Thyroid gland (tissue), 4 donors: ENCODE measurements around the gene PRR5. TPM values are rescaled to one million over a fixed set of nuclear protein-coding genes. Genes with fewer than 3 reads are reported as not detected.

Experiments
- DNase-seq, 2 donors: peaks; one replicate each; pipeline ENCODE4 v3.0.0-alpha.2; 2019
- H3K27ac ChIP-seq, 3 donors: fragments of 200-600 bp; sonication (generic); 1 replicate in 2 of 3; 2 replicates in 1 of 3; pipeline ENCODE4 v1.5.1; 2016 to 2019; ENCODE audit warnings: mild to moderate bottlenecking in 1 of 3, moderate library complexity in 1 of 3
- H3K27me3 ChIP-seq: fragments of 200-600 bp; sonication (generic); one replicate; pipeline ENCODE4 v1.5.1; 2019
- H3K36me3 ChIP-seq, 2 donors: fragments of 200-600 bp; sonication (generic); one replicate each; pipeline ENCODE4 v1.5.1; 2016 to 2019
- H3K4me1 ChIP-seq, 2 donors: fragments of 200-600 bp; sonication (generic); one replicate each; pipeline ENCODE4 v1.5.1; 2017 to 2019
- H3K4me3 ChIP-seq, 3 donors: fragments of 200-600 bp; sonication (generic); replicated peaks in 1 of 3; 1 replicate in 2 of 3; 2 replicates in 1 of 3; pipeline ENCODE4 v1.5.1; 2016; ENCODE audit warnings: mild to moderate bottlenecking in 1 of 3
- H3K9me3 ChIP-seq: fragments of 200-600 bp; sonication (generic); one replicate; pipeline ENCODE4 v1.5.1; 2017
- POLR2A ChIP-seq, 2 donors: fragments of 450-650 bp; IDR thresholded peaks; one replicate each; pipeline ENCODE4 v1.6.1; 2017; ENCODE audit warnings: antibody characterized with exemption in 2 of 2, mild to moderate bottlenecking in 2 of 2, moderate library complexity in 1 of 2
- WGBS, 2 donors: methylation state at CpG; one replicate each; pipeline ENCODE4 v1.1.5; 2017; 5-methylcytosine and 5-hydroxymethylcytosine counted together
- intact Hi-C: fragments of 100-400 bp; cut with DNase I; formaldehyde crosslinking; loops from one replicate; pipeline ENCODE4 v1.15.1; 2023
- total RNA-seq, 4 donors: library from RNA; depleted of rRNA; stranded (reverse); fragments of >200 nt; gene quantifications; one replicate each; pipeline ENCODE4 v1.2.3, GENCODE V29; 2016
- TF ChIP-seq, protein P1 (sequence below), 6 experiments: fragments of 200-600 bp in 3 of 6; fragments of 450-650 bp in 3 of 6; sonication (generic) in 3 of 6; IDR thresholded peaks; one replicate each; pipeline ENCODE4 v1.5.1; 2016 to 2019; ENCODE audit warnings: antibody characterized with exemption in 6 of 6, mild to moderate bottlenecking in 2 of 6, inconsistent platforms in 1 of 6, moderate library complexity in 1 of 6

The PRR5 gene
- total RNA-seq, 4 donors from 2014 or later, result 17.3 to 31.8 (median 26.9) TPM

- H3K36me3 ChIP-seq, result no peaks in the 10 kb centered on the region
- no peaks in the 10 kb centered on the region for H3K9me3 ChIP-seq
- H3K27ac ChIP-seq, result no peak overlapping the region
- H3K27me3 ChIP-seq, result no peaks in the 10 kb centered on the region
- H3K4me1 ChIP-seq, result no peaks in the 10 kb centered on the region
- 70 to 71% methylated on average over 18 to 24 of the region's 24 CpGs for WGBS, 2 donors
- H3K4me3 ChIP-seq, result no peak overlapping the region
- intact Hi-C loops, result no loop called here
- no peak for DNase-seq
- TF ChIP-seq POLR2A (IDR thresholded peaks at IDR 0.05), result no peak
- TF ChIP-seq, protein P1, sequence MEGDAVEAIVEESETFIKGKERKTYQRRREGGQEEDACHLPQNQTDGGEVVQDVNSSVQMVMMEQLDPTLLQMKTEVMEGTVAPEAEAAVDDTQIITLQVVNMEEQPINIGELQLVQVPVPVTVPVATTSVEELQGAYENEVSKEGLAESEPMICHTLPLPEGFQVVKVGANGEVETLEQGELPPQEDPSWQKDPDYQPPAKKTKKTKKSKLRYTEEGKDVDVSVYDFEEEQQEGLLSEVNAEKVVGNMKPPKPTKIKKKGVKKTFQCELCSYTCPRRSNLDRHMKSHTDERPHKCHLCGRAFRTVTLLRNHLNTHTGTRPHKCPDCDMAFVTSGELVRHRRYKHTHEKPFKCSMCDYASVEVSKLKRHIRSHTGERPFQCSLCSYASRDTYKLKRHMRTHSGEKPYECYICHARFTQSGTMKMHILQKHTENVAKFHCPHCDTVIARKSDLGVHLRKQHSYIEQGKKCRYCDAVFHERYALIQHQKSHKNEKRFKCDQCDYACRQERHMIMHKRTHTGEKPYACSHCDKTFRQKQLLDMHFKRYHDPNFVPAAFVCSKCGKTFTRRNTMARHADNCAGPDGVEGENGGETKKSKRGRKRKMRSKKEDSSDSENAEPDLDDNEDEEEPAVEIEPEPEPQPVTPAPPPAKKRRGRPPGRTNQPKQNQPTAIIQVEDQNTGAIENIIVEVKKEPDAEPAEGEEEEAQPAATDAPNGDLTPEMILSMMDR (IDR thresholded peaks at IDR 0.05), result no peak
Measured at GRCh38 chr22:44691796-44692661, 10.0 kb upstream of the PRR5 start.

DNA sequence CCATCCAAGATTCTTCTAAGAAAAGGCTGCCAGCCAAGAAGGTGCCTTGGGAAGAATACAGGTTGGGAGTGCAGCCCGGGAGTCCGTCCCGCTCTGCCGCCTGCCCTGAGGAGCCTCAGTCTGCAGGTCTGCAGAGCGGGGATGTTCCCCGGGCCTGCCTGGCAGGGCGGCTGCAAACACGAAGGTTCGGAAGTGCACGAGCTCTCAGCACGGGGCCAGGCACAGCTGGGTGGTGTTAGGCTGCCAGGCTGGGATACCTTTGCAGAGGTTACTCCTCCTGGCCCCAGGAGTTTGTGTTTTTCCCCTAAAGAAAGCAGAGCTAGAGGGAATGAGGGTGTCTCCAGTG is 9.4 kb upstream of the PRR5 start:
- Histone ChIP-seq H3K9me3 (no peaks in the 10 kb centered on the region), H3K4me3 (no peak overlapping the region), H3K27me3 (no peaks in the 10 kb centered on the region), H3K27ac (no peak overlapping the region), H3K4me1 (no peaks in the 10 kb centered on the region), H3K36me3 (no peaks in the 10 kb centered on the region)
- intact Hi-C loops, result no loop called here
- TF ChIP-seq, protein P1 (IDR thresholded peaks at IDR 0.05), result no peak
- no peak for TF ChIP-seq POLR2A (IDR thresholded peaks at IDR 0.05)
- DNase-seq, result no peak
- WGBS, 2 donors, result 76% methylated on average over 10 of the region's 11 CpGs; no CpG with 5 or more reads in 1 of the 2 donors

- WGBS, 2 donors, result 85 to 86% methylated on average over 4 of the region's 4 CpGs
- H3K27ac ChIP-seq, result no peak overlapping the region
- H3K4me1 ChIP-seq, result peaks cover 0 to 3% of the 10 kb centered on the region in 2 donors
- H3K36me3 ChIP-seq, result no peaks in the 10 kb centered on the region
- no peaks in the 10 kb centered on the region for H3K27me3 ChIP-seq
- intact Hi-C loops, result no loop called here
- no peak overlapping the region for H3K4me3 ChIP-seq
- no peaks in the 10 kb centered on the region for H3K9me3 ChIP-seq
- DNase-seq, result no peak
- no peak for TF ChIP-seq POLR2A (IDR thresholded peaks at IDR 0.05)
- TF ChIP-seq, protein P1 (IDR thresholded peaks at IDR 0.05), result no peak
Measured at GRCh38 chr22:44693145-44693544, 8.9 kb upstream of the PRR5 start.

DNA sequence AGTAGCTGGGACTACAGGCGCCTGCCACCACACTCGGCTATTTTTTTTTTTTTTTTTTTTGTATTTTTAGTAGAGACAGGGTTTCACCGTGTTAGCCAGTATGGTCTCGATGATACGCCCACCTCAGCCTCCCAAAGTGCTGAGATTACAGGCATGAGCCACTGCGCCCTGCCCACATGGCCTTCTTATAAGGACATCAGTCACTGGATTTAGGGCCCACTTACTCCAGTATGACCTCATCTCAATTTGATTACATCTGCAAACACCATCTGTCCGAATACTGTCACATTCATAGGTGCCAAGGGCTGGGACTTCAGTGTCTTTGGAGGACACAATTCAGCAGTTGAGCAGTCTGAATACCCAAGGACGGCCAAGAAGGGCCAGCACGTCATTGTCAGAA is 8.2 kb upstream of the PRR5 start:
- no peaks in the 10 kb centered on the region for H3K9me3 ChIP-seq
- no peak for DNase-seq
- WGBS, 2 donors, result 93 to 95% methylated on average over 9 of the region's 9 CpGs
- no peaks in the 10 kb centered on the region for H3K27me3 ChIP-seq
- no peak for TF ChIP-seq POLR2A (IDR thresholded peaks at IDR 0.05)
- TF ChIP-seq, protein P1 (IDR thresholded peaks at IDR 0.05), result no peak
- H3K4me1 ChIP-seq, result peaks cover 0 to 5% of the 10 kb centered on the region in 2 donors
- intact Hi-C loops, result no loop called here
- no peak overlapping the region for H3K27ac ChIP-seq
- H3K4me3 ChIP-seq, result no peak overlapping the region
- no peaks in the 10 kb centered on the region for H3K36me3 ChIP-seq

GRCh38 chr22:44697423-44698141 is 4.4 kb upstream of the PRR5 start:
- intact Hi-C loops, result loop anchor here (2.0 kb wide), 1 partner anchor 37 kb away; no protein-coding TSS in a partner anchor
- TF ChIP-seq, protein P1 (IDR thresholded peaks at IDR 0.05), result peak; percentile 74 to 94 (median 90)
- no peak for TF ChIP-seq POLR2A (IDR thresholded peaks at IDR 0.05)
- DNase-seq, result peak; percentile 77 to 79
- Histone ChIP-seq H3K27ac (no peak overlapping the region), H3K9me3 (no peaks in the 10 kb centered on the region), H3K27me3 (no peaks in the 10 kb centered on the region), H3K36me3 (no peaks in the 10 kb centered on the region), H3K4me1 (peaks cover 3 to 12% of the 10 kb centered on the region in 2 donors), H3K4me3 (no peak overlapping the region)
- 17 to 37% methylated on average over 8 to 15 of the region's 22 CpGs for WGBS, 2 donors
